Endothelial cell (in vitro differentiated cells): Measurements from ENCODE around the gene ADGB. TPM values are rescaled to one million over a fixed set of nuclear protein-coding genes. Genes with fewer than 3 reads are reported as not detected.

Experiments
- DNase-seq: peaks from one replicate; pipeline ENCODE4 v3.0.0; 2021; ENCODE audit warnings: low spot score
- H3K27ac Mint-ChIP-seq: one replicate; pipeline ENCODE4 v1.8.0; 2021; ENCODE audit warnings: mixed read lengths, inconsistent platforms; ENCODE audit not compliant: unreplicated experiment
- H3K27me3 Mint-ChIP-seq: one replicate; pipeline ENCODE4 v1.8.0; 2021; ENCODE audit warnings: mild to moderate bottlenecking, moderate library complexity, mixed read lengths, inconsistent platforms; ENCODE audit not compliant: unreplicated experiment
- H3K36me3 Mint-ChIP-seq: one replicate; pipeline ENCODE4 v1.8.0; 2021; ENCODE audit warnings: mild to moderate bottlenecking, low read depth, mixed read lengths, inconsistent platforms; ENCODE audit not compliant: unreplicated experiment
- H3K4me1 Mint-ChIP-seq: one replicate; pipeline ENCODE4 v1.8.0; 2021; ENCODE audit warnings: mild to moderate bottlenecking, mixed read lengths, inconsistent platforms; ENCODE audit not compliant: unreplicated experiment
- H3K4me3 Mint-ChIP-seq: one replicate; pipeline ENCODE4 v1.8.0; 2021; ENCODE audit warnings: mild to moderate bottlenecking, mixed read lengths, inconsistent platforms; ENCODE audit not compliant: unreplicated experiment
- H3K9me3 Mint-ChIP-seq: one replicate; pipeline ENCODE4 v1.8.0; 2021; ENCODE audit warnings: mixed read lengths, inconsistent platforms; ENCODE audit not compliant: unreplicated experiment
- CTCF ChIP-seq: fragments of 200-600 bp; sonication (generic); IDR thresholded peaks from one replicate; pipeline ENCODE4 v1.5.0; 2021; ENCODE audit warnings: antibody characterized with exemption; ENCODE audit not compliant: unreplicated experiment
- total RNA-seq: library from RNA; stranded (reverse); fragmentation: NEBNext Ultra II Directional; extraction: Animal tissue kit (Norgen Biotek cat#: 25700); gene quantifications from one replicate; pipeline ENCODE4 v1.2.1, GENCODE V29; 2021; ENCODE audit not compliant: unreplicated experiment

Gene ADGB
- total RNA-seq, 1 donor from 2014 or later: not detected

GRCh38 chr6:146719387-146719786 lies 120.6 kb downstream of the ADGB start:
- no peak for DNase-seq

GRCh38 chr6:146739696-146740095 lies 140.9 kb downstream of the ADGB start:
- no peaks in the 10 kb centered on the region for H3K27me3 Mint-ChIP-seq
- no peaks in the 10 kb centered on the region for H3K4me1 Mint-ChIP-seq
- no peak overlapping the region for H3K4me3 Mint-ChIP-seq
- DNase-seq: no peak
- no peak for TF ChIP-seq CTCF
- H3K9me3 Mint-ChIP-seq: no peaks in the 10 kb centered on the region
- no peaks in the 10 kb centered on the region for H3K36me3 Mint-ChIP-seq
- H3K27ac Mint-ChIP-seq: no peak overlapping the region

More at GRCh38 chr6:146719387-146719786, 120.6 kb downstream of the ADGB start:
- H3K9me3 Mint-ChIP-seq: no peaks in the 10 kb centered on the region
- H3K4me3 Mint-ChIP-seq: no peak overlapping the region
- TF ChIP-seq CTCF: no peak
- no peaks in the 10 kb centered on the region for H3K4me1 Mint-ChIP-seq
- peaks cover 2% of the 10 kb centered on the region for H3K27me3 Mint-ChIP-seq
- H3K27ac Mint-ChIP-seq: no peak overlapping the region
- no peaks in the 10 kb centered on the region for H3K36me3 Mint-ChIP-seq

GRCh38 chr6:146741609-146742008 lies 142.8 kb downstream of the ADGB start:
- Mint-ChIP-seq H3K27ac (no peak overlapping the region), H3K4me3 (no peak overlapping the region)

GRCh38 chr6:146753306-146753705 lies 154.5 kb downstream of the ADGB start:
- H3K4me3 Mint-ChIP-seq: no peak overlapping the region
- no peak overlapping the region for H3K27ac Mint-ChIP-seq
- no peaks in the 10 kb centered on the region for H3K9me3 Mint-ChIP-seq
- peaks cover 7% of the 10 kb centered on the region for H3K4me1 Mint-ChIP-seq
- TF ChIP-seq CTCF: no peak
- DNase-seq: no peak
- H3K27me3 Mint-ChIP-seq: no peaks in the 10 kb centered on the region
- H3K36me3 Mint-ChIP-seq: no peaks in the 10 kb centered on the region

More at GRCh38 chr6:146741609-146742008, 142.8 kb downstream of the ADGB start:
- H3K36me3 Mint-ChIP-seq: no peaks in the 10 kb centered on the region
- H3K4me1 Mint-ChIP-seq: no peaks in the 10 kb centered on the region
- no peaks in the 10 kb centered on the region for H3K9me3 Mint-ChIP-seq
- no peaks in the 10 kb centered on the region for H3K27me3 Mint-ChIP-seq
- no peak for TF ChIP-seq CTCF
- no peak for DNase-seq

GRCh38 chr6:146767632-146768031 lies 168.9 kb downstream of the ADGB start:
- H3K27ac Mint-ChIP-seq: peak overlapping the region; percentile 86
- H3K4me1 Mint-ChIP-seq: peaks cover 32% of the 10 kb centered on the region
- H3K27me3 Mint-ChIP-seq: peaks cover 2% of the 10 kb centered on the region
- H3K9me3 Mint-ChIP-seq: no peaks in the 10 kb centered on the region
- H3K4me3 Mint-ChIP-seq: no peak overlapping the region
- no peak for DNase-seq
- TF ChIP-seq CTCF: no peak
- H3K36me3 Mint-ChIP-seq: no peaks in the 10 kb centered on the region
